Coronary artery (tissue), 2 donors: ENCODE results near the gene RAB22A.

Experiments used
- DNase-seq: peaks from one replicate; pipeline ENCODE4 v3.0.0-alpha.2; 2017; ENCODE audit warnings: low spot score
- H3K27ac ChIP-seq, 2 donors: fragments of 200-600 bp; sonication (generic); one replicate each; pipeline ENCODE4 v1.5.1; 2016 to 2019
- H3K4me3 ChIP-seq: fragments of 200-600 bp; sonication (generic); 2 replicates; pipeline ENCODE4 v1.5.1; 2016; ENCODE audit warnings: mild to moderate bottlenecking, moderate library complexity
- TF ChIP-seq, protein P1 (sequence below): fragments of 200-600 bp; sonication (generic); IDR thresholded peaks from one replicate; pipeline ENCODE4 v1.5.1; 2019; ENCODE audit warnings: antibody characterized with exemption

Gene RAB22A

DNA sequence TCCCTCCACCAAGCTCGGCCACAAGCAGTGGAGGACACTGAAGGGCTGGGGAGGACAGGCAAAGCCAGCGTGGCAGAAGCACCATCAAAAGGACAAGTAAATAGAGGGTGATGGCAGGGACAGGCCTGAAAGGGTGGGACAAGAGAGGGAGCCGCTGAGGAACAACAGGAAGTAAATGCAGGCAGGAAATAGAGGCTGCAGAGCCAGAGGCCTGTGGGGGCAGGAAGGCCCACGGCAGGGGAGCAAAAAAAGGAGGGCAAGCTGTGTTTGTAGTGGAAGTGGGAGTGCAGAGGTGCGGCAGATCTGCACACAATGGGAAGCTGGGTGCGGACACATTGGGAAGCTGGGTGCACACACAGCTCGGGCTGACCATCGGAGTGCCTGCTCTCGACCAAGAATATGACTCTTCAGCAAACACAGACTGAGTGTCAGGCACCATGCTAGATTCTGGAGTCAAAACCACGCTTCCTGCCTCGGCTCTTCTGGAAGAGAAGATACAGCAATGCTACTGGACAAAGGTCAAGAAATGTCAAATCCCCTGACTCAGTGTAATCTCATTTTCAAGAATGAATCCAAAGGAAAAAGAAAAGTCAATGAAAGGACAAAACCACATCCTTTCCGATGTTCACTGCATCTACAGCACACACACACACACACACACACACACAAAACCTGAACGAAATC lies 40.4 kb upstream of the RAB22A start:
- no peak for DNase-seq
- TF ChIP-seq, protein P1, sequence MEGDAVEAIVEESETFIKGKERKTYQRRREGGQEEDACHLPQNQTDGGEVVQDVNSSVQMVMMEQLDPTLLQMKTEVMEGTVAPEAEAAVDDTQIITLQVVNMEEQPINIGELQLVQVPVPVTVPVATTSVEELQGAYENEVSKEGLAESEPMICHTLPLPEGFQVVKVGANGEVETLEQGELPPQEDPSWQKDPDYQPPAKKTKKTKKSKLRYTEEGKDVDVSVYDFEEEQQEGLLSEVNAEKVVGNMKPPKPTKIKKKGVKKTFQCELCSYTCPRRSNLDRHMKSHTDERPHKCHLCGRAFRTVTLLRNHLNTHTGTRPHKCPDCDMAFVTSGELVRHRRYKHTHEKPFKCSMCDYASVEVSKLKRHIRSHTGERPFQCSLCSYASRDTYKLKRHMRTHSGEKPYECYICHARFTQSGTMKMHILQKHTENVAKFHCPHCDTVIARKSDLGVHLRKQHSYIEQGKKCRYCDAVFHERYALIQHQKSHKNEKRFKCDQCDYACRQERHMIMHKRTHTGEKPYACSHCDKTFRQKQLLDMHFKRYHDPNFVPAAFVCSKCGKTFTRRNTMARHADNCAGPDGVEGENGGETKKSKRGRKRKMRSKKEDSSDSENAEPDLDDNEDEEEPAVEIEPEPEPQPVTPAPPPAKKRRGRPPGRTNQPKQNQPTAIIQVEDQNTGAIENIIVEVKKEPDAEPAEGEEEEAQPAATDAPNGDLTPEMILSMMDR = no peak
- H3K27ac ChIP-seq = no peak overlapping the region
- no peak overlapping the region for H3K4me3 ChIP-seq

DNA sequence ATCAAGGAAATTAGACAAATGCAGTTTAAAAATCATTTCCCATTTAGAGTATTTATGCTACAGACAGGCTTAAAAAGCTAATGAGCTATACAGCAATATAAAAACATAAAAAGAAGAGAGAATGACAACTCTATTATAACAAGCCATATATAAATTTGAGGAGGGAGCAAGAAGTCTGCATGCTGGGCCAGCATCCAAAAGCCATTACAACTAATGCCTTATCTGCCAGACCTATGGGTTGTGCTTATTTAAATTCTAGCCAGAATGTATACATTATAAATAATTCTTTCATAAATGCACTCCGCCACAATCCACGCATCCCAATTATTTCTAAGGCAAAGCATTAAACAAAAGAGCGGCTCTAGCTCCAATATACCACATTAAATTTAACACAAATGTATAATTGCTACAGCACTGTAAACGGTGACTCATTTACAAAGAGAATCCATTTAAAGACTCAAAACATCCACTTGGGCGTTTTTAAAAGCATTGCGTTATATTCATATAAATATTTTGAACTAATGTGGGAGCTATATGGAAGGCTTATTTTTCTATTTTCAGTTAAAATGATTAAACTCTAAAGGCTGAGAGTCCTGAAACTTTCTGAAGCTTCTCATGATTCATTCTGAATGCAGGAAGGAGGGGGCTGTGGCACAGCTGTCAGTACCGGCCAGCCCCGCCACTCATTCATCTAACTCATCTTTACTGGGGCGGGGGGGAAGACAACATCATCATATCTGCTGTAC lies 37.7 kb upstream of the RAB22A start:
- TF ChIP-seq, protein P1 = no peak
- Histone ChIP-seq H3K27ac (no peak overlapping the region), H3K4me3 (no peak overlapping the region)
- no peak for DNase-seq

DNA sequence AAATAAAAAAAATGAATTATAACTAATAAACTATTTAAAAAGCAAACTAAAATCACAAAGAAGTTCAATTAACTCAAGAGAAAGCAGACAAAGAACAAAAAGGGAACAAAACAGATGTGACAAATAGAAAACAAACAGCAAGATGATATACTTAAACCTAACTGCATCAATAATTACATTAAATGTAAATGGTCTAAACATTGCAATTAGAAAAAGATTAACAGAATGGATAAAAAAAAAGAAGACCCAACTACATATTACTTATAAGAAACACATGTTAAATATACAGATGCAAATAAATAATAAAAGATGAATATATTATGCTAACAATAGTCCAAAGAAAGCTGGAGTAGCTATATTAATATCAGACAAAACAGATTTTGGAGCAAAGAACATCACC lies 35.1 kb upstream of the RAB22A start:
- no peak overlapping the region for H3K27ac ChIP-seq
- TF ChIP-seq, protein P1 = no peak
- no peak for DNase-seq
- no peak overlapping the region for H3K4me3 ChIP-seq

DNA sequence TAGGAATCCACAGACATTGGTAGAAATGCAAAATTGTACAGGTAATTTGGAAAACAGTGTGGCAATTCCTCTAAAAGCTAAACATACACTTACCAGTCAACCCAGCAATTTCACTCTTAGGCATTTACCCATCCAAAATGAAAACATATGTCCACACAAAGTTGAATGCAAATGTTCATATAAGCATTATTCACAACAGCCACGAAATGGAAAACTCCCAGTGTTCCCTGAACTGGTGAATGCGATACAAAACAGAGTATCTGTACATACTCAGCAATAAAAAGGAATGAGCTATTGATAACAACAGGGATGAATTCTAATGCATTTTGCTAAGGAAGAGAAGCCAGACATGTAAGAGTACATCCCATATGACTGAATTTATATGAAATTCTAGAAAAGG lies 32.4 kb upstream of the RAB22A start:
- TF ChIP-seq, protein P1 = no peak
- H3K4me3 ChIP-seq = no peak overlapping the region
- no peak for DNase-seq
- no peak overlapping the region for H3K27ac ChIP-seq

DNA sequence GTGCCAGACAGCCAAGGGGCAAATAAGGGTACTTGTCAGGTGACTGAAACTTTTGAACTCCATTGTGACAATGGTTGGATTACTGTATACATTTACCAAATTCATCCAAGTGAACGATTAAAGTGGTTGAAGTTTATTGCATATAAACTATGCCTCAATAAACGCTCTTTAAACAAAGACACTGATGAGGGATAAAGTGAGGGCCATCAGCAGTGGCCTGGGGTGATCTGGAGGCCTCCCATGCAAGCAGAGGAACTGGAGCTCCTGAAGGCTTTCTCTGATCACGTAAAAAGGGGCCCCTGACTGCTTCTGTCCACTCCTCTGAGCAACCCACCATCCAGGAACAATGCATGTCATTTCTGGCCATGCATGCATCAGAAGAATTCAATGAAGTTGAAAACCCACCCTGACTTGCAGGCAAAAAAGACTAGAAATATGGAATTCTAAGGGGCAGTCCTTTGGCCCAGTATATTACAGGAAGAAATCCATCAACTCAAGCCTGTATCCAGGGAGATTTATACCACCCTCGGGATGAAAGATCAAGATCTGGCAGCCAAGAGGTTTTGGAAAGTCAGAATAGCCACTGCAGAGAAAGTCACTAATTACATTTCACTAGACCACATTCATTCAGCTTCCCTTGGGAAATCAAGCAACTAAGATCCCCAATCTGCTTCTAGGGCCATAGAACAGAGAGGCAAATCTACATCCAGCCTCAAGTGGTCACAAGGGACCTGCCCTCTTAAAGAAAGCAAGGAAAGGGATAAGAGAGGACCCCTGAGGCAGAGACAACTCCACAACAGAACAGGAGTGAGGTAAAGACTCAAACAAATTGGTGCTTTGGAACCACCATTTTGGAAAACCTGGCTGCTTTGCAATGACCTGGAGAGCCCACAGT lies 31.7 kb upstream of the RAB22A start:
- no peak overlapping the region for H3K4me3 ChIP-seq
- TF ChIP-seq, protein P1 = no peak
- H3K27ac ChIP-seq = no peak overlapping the region
- no peak for DNase-seq

DNA sequence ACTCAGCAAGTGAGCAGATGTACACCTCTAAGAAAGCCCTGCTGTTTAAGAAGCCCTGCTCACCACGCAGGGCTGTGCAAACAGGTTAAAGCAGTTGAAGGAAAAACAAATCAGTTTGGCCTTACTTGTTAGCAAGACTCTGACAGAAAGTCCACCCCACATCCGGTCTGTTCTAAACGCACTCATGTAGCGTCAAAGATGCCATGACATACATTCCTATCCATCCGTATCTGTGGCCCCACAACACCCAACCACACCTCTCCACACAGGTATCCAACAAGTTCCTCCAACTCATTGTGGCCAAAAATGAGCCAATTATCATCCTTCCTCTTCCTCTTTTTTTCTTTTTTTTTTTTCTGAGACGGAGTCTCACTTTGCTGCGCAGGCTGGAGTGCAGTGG lies 22.8 kb upstream of the RAB22A start:
- DNase-seq = no peak
- Histone ChIP-seq H3K27ac (no peak overlapping the region), H3K4me3 (no peak overlapping the region)
- TF ChIP-seq, protein P1 = no peak
